ENCODE data around the gene TMEM202.
"Not testable (repeated sequence)": the region's sequence is repeated elsewhere in the genome, so short reads cannot be mapped to it uniquely, and the experiment has no call there.

The TMEM202 gene, protein sequence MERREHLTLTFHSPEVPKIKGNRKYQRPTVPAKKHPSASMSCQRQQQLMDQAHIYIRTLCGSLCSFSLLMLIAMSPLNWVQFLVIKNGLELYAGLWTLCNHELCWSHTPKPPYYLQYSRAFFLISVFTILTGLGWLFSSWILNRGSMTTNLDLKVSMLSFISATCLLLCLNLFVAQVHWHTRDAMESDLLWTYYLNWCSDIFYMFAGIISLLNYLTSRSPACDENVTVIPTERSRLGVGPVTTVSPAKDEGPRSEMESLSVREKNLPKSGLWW

DNA sequence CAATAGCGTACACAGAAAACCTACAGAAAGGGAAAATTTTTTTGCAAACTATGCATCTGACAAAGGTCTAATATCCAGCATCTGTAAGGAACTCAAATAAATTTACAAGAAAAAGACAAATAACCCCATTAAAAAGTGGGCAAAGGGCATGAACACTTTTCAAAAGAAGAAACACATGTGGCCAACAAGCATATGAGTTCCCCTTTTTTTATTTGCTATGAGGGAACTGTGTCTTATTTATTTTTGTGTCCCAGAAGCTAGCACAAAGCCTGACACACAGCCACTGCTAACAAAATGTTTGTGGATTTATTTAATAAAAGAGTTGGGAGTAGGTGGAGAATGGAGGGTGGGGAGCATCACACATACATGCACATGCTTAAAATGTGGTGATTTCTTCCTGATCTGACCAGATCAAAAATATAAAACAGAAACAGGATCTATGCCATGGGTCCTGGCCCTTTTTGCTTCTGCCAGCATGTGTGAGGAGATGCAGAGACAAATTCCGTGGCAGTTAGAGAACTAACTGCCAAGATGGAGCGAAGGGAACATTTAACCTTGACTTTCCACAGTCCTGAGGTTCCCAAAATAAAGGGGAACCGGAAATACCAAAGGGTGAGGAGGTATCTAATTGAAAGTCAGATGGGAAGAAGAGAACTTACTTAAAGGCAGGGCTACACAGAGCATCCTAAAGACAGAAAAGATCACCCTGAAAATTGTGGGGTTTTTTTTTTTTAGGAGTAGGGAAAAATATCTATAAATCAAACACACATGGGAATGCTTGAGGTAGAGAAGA is at the start of gene TMEM202:
Gene TMEM202 (plus strand): TSS at position 510 of the 793 bp plus-strand sequence. CDS start 22 bp downstream, at position 532.
- DNase-seq (ENCODE audit: low read depth) = no peak

DNA sequence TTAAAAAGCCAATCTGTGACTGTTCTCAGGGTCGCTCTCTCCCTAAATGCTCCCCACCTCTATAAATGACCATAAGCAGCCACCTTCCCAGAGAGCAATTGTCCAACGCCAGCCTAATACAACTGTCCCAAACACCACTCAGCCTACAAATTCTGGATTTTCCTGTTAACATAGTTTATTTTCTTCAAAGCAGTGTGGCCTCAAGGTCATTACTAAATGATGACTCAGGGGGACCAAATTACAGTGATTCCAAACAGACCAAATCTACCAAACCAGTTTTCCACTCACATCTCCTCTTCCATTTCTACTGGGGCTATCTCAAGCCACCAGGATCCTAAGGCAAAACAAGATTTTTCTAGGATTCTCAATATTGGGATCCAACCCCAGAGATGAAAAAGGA is 44.8 kb upstream of the TMEM202 start:
- no peak for DNase-seq (ENCODE audit: low read depth)

DNA sequence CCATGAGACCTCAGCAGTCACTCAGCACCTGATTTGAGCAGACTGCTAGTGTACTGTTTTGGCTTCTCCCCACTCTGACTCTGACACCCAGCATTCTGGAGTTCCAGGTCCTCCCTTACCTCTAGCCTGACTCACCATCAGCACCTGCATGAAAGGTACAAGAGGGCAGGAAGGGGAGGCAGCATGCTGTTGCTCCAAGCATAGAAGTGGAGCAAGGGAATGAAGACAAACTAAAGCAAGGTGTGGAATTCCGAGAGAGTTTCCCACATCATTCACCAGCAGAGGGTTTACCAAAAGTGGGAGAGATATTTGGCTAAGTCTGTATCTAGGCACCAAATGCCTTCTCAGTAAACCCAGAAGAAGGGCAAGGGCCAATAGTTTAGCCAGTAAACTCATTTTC is 43.6 kb upstream of the TMEM202 start:
- no peak for DNase-seq (ENCODE audit: low read depth)

DNA sequence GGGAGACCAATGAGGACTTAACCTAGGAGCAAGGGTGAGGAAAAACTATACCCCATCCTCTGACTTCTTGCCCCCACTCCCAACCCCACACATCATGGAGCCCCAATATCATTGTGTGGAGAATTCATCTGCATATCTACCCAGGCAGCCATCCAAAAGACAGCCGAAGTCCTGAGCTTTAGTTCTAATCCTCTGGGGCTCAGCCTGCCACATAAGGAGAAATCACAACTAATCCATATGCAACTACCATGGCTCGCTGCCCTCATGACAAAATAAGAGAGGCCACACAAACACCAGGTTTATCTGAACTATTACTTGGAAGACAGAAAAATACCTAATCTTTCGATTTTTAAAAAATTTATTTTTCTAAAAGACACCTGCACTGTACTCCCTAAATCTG is 40.0 kb upstream of the TMEM202 start:
- DNase-seq (ENCODE audit: low read depth) = no peak

DNA sequence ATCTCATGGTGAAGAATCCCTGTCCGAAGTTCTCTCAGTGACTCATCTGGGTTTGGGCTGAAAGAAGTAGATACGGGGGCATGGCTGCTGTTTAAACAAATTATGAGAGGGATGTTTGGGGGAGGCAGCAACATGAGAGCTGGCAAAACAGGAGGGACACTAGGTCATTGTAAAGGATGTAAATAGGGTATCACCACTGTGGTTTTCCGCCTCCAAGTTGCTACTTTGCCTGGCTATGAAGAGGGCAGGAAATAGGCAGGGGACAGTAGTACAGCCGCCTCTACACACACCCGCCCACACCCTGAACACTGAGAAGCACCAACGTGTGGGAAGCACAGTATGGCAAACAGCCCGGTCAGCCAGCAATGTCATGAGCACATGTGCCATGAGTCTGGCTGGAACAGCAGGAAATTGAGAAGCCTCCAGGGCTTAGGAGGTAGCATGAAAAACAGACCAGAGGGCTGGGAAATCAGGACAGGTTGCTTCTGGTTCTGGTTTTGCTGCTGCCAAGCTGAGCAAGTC is 39.4 kb upstream of the TMEM202 start:
- peak; percentile 47 for DNase-seq (ENCODE audit: low read depth)

DNA sequence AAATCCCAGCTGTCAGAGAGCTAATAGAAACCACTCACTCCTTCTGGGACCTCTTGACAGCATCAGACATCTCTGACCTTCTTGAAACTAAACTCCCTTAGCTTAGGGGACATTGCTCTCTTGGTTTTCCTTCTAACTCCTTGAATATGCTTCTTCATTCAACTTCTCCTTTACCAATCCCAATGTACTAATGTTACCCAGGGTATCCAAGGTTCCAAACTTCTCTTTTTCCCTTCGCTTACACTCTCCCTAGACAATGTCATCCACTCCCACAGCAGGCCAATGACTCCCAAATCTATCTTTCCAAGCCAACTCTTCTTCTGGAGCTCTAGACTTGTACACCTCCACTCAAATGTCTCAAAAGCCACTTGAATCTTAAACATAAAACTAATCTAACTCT is 36.9 kb upstream of the TMEM202 start:
- no peak for DNase-seq (ENCODE audit: low read depth)

DNA sequence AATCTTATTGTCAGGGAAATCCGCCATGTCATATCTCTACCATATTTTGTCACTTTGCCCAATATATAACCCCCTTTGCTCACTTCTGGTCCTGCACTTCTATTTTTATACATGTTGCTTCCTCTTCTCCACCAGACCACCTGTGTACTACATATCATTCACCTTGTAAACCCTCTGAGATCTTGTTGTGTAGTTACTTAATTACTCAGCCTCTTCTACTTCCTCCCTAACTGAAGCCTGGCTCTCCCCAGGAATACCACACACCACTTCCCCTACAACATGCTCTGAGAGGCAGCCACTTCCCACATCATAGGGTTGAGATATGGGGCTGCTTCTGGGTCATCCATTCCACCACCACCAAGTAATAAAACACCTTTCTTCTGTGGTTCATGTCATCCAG is 32.3 kb upstream of the TMEM202 start:
- DNase-seq (ENCODE audit: low read depth) = no peak

DNA sequence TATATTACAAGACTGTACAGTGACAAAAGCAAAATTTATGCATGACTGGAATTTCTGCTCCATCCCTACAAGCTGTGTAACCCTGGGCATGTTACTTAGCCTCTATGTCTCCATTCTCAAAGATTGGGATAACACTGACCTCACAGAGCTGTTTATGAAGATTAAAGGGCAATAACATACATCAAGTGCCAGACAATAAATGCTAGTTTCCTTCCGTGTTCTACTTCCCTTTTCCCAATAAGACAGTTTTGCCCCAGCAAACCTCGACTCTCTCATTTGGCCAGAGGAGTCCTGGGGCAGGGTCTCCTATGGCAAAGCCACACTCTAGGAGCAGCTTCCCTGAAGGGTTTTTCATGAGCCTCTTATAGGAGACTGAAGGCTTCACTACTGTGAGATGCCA is 29.8 kb upstream of the TMEM202 start:
- no peak for DNase-seq (ENCODE audit: low read depth)

DNA sequence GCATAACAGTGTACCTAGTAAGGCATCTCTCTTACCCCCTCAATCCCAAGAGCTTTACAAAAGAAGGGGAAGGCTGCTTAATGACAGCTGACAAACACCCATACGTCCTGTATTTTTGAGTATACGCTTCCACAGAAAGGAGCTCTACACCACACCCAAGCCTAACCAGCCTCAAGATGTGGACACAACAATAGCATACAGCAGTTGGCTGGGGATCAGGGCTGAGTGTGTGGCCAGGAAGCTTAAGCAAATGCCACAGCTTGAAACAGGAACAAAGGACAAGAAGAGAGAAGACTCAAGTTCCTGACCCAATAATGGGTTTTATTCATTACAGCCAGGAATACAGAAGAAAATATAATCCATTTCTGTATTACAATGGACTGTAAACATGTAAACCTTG is 29.2 kb upstream of the TMEM202 start:
- DNase-seq (ENCODE audit: low read depth) = no peak

DNA sequence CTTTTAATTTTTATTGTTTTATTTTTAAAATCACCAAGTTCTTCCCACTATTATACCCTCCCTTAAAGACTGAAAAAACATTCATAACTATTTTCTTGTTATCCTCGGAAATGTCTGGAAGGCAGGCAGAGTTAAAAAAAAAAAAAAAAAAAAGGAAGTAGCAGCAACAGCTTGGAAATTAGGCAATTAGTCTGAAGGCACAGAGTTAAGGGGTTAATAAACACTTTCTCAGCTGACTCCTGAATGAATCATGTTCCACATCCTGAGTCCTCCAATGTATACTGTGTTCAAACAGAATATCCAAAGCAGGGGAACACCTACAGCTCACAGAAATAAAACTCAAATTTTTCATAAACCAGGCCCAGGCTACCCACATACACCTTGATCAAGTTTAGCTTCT is 28.1 kb upstream of the TMEM202 start:
- DNase-seq (ENCODE audit: low read depth) = no peak

DNA sequence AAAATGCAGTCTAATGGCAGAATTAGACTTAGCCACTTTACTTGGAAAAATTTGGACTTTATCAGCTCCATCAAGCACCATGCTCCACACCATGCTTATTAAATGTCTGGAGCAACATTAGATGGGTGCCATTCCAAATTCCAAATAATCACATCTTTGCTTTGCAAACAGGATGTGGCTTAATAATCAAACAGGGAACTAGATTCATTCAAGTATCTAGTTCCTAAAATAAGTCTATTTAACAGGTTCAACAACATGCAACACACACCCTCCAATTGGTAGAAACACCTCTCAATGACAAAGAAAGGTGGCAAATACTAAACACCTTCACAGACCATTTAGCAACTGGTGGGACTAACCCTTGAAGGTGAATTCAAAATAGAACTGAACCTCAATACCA is 25.7 kb upstream of the TMEM202 start:
- DNase-seq (ENCODE audit: low read depth) = no peak

DNA sequence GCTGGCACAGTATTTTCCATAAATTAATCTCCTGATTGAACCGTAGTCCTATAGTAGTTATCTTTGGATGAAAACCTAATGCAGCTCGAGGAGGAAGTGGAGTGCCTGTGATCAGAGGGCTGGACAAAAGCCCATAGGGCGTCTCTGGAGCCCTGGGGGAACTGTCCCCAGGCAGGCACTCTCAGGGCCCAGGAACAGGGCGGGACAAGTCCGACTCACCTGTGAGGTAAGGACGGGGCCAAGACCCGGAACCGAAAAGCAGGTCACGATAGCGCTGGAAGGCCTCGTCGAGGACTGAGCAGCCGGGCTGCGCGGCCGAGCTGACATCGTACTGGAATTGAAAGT is 22.6 kb upstream of the TMEM202 start:
- no peak for DNase-seq (ENCODE audit: low read depth)

DNA sequence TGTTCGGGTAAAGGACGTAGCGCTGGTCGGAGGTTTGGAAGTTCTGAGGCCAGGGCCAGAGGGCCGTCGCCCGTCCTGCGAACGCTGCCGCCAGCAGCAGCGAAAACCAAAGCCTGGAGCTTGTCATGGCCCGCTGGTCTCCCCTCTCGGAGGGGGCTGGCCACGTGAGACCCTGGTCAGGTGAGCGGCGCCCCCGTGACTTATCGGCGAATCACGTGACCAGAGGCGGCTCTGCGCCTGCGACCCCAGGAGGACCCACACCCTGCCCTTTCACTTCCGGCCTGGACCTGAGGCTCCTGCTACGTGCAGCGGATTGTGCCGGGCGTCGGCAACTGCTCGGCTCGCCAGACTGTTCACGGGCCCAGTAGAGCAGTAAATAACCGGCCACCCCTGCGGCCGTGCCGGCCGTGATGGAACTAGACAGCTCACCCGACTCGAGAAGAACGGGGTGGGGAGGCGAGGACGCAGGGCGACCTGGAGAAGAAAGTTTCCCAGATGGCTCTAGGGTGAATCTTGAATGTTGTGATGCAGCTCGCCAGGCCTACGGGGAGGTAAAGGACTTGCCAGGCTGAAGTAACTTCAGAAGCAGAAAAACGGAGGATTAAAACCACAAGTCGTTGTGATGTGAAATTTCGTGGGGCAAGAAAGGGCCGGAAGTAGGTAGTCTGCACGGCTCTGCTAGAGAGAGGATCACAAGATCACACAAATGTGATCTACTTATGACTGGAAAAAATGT is 22.1 kb upstream of the TMEM202 start, which contains the start of gene HEXA:
Gene HEXA (minus strand): TSS at position 169 of the 736 bp plus-strand sequence. CDS start 42 bp downstream, at position 127.
- peak; percentile 92 for DNase-seq (ENCODE audit: low read depth)

DNA sequence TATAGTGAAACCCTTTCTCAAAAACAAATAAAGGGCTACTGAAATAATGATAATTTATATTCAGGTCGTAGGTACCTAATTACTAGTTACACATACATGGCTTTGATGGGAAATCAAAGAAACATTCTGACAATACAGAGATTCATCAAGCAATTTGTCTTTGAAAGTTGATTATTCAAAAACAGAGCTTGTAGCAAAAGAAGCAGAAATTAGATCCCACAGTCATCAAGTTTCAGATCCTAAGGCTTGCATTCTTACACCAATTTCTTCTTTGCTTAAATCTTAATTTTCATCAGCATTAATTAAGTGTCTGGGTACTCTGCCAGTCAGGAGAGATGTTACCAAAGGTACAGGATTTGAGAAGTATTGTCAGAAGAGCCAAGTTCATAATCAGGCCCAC is 20.8 kb upstream of the TMEM202 start:
- no peak for DNase-seq (ENCODE audit: low read depth)

DNA sequence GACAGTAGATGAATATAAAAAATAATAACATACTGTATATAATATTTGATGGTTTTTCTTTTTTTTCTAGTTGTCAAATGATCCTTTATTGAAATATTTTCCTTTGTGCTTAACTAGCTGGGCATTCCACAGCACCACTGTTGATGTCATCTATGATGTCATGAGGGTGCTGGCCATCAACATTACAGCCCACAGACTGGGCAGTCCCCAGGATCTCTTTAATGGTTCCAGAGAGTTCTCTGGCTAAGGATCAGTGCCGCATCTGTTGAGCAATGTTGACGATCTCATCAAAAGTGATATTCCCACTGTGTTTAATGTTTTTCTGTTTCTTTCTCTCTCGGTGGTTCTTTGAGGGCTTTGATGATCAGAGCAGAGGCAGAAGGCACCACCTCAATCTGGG is 19.0 kb upstream of the TMEM202 start:
- DNase-seq (ENCODE audit: low read depth) = not testable (repeated sequence)

DNA sequence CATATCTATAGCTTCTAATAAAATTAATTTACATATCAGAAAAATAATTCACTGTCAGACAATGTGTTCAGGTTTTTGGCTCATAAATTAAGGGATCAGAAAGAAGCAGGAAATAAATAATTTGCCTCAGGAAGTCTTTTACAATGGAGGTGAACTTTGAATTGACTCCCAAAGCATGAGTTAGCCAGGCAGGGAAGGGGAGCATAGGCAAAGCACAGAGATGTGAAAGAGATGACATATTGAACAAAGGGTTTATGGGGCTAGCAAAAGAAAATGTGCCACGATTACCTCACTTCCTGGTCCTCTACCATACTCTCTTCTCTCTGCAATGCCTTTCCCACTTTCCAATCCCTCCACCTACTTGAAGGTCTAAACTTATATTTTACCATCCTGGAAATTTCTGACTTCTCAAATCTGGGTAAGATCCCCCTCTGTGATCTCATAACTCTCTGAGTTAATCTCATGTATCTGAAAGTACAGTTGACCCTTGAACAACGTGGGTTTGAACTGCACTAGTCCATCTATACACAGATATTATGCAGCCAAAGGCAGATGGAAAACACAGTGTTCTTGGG is 18.2 kb upstream of the TMEM202 start:
- no peak for DNase-seq (ENCODE audit: low read depth)

DNA sequence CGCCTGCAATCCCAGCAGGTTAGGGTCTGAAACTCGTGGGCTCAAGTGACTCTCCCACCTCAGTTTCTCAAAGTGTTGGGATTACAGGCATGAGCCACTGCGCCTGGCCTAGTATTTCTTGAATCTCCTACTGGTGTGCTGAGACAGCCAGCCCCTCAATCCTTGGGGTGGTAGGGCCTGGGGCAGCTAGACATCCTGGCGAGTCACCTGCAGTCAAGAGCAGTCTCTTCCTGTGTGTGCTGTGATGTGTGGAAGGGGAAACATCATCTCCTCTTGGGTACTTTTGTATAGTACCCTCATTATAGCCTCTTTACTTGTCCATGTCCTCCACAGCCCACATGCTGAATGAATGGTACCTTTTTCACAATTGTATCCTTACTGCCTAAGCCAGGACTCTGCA is 17.4 kb upstream of the TMEM202 start:
- DNase-seq (ENCODE audit: low read depth) = no peak

DNA sequence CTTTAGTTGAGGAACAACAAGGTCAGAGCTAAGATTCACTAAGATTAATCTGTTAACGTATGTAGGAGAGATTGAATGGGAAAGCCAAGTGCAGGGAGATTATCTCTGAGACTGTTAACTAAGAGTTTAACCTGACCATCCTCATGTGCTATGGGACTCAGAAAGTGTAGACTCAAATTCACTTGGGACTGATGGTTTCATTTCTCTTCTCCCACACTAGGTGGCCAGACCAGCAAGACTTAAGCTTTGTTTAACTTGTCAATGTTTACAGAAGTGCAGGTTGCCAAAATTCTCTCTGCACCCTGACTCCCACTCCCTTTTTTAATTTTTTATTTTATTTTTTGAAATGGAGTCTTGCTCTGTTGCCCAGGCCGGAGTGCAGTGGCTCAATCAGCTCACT is 16.0 kb upstream of the TMEM202 start:
- no peak for DNase-seq (ENCODE audit: low read depth)

DNA sequence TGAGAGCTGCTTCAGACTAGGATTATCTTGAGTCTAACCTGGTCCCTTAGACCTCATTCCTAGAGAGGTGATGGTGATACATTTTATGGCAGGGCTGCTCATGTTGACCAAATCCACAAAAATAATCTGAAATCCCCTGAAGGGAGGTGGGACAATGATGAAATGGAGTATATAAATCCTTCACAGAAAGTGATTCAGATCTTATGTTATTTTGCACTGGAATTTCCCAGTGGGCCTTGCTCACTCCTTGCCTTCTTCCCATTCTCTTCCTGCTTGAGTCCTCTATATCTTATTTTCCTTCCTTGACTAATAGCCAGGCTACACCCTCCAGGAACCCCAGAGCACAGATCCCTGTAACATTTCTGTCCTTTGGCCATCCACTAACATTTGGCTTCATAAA is 10.4 kb upstream of the TMEM202 start:
- no peak for DNase-seq (ENCODE audit: low read depth)

DNA sequence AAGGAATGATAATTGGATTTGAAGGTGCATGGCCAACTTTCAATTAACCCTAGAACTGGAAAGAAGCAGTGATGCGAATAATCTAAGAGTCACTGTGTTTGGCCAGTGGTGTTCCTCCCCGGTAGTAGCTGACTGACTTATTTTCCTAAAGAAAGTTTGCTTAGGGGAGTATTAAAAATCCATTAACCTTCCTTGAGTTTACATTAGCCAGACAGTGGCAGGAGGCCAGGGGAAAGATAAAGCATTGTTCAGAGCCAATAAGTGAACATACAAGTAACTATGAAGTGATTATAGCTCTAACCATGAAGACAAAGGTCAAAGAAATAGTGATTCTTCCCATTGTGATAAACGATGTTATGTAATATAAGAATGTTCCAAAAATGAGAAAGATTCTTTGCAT is 8.9 kb upstream of the TMEM202 start:
- DNase-seq (ENCODE audit: low read depth) = no peak

DNA sequence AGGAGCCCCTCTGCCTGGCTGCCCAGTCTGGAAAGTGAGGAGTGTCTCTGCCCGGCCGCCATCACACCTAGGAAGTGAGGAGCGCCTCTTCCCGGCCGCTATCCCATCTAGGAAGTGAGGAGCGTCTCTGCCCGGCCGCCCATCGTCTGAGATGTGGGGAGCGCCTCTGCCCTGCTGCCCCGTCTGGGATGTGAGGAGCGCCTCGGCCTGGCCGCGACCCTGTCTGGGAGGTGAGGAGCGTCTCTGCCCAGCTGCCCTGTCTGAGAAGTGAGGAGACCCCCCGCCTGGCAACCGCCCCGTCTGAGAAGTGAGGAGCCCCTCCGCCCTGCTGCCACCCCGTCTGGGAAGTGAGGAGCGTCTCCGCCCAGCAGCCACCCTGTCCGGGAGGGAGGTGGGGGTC is 1.8 kb upstream of the TMEM202 start:
- not testable (repeated sequence) for DNase-seq (ENCODE audit: low read depth)

DNA sequence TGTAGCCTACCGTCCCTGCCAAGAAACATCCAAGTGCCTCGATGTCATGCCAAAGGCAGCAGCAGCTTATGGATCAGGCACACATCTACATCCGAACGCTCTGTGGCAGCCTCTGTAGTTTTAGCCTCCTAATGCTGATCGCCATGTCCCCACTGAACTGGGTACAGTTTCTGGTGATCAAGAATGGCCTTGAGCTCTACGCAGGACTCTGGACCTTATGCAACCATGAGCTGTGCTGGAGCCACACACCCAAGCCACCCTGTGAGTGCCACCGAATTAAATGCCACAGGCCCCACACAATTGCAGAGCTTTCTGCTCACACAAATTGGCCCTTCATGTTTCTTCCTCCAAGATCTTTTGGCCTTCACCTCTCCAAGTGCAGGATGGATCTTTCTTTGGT is 543 bp downstream of the TMEM202 start:
- DNase-seq (ENCODE audit: low read depth) = no peak
